Measurements from ENCODE around the gene TMEM106B. TPM values are rescaled to one million over a fixed set of nuclear protein-coding genes. Genes with fewer than 3 reads are reported as not detected.
A peak's percentile ranks its signal among the peaks of the same experiment; 100 is the strongest.
"Not testable (repeated sequence)": the region's sequence is repeated elsewhere in the genome, so short reads cannot be mapped to it uniquely, and the experiment has no call there.

Gene TMEM106B
- total RNA-seq (10 to 100 TPM; 30.8 to 45.9 (median 38.7) TPM), total RNA-seq (45.3 to 152 (median 73.6) reads per million in 29 experiments)
- total RNA-seq (2013): 64.4 TPM

DNA sequence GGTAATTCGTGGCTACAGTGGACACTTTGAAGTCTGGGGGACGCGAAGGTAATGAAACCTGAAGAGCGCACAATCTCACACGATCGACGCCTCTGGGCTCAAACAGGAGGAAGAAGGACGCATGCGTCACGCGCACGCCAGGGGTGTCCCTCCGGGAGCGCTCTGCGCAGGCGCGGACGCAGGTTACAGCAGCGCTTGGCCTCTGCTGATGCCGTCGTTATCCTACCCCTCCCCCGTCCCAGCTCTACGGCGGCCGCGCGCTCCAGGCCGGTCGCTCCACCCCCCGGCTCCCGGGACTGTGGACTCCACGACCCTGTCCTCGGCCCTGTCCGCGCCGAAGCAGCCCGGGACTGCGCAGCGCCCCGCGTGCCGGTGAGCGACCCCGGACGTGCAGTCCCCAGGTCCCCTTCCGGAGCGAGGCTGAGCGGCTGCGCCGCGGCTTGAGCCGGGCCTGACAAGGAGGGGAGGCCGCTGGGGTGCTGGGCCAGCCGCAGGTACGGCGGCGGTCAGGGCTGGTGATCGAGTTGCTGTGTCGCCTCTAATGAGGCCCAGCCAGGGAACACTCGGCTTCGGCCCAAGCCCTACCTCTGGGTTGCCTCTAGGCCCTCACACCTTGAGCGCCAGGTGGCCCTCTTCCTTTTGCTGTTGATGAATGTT, at the start of gene TMEM106B:
Gene TMEM106B (plus strand): TSS at position 241 of the 657 bp plus-strand sequence. CDS start 3,517 bp downstream, outside the sequence.
- DNase-seq: peak; percentile 89 to 99 (median 96)
- Histone ChIP-seq H3K36me3 (ENCODE audit: control insufficient read depth in 2 of 2, extremely low read depth in 1 of 2, insufficient read depth in 1 of 2, low read length in 1 of 2) (peaks cover 4 to 14% of the 10 kb centered on the region in 2 donors), H3K27ac (ENCODE audit: low read length) (peak within 1 kb of the TSS; percentile 99), H3K4me1 (ENCODE audit: control insufficient read depth in 1 of 2, extremely low read depth in 1 of 2, insufficient read depth in 2 of 2, low read length in 2 of 2) (peaks cover 14 to 18% of the 10 kb centered on the region in 2 experiments), H3K4me3 (ENCODE audit: control insufficient read depth in 1 of 2, extremely low read depth in 1 of 2, low read length in 1 of 2) (peak within 1 kb of the TSS; percentile 66 to 91), H3K9me3 (no peaks in the 10 kb centered on the region), H3K27me3 (replicated peaks in 1 of 2; ENCODE audit: control insufficient read depth in 2 of 2, extremely low read depth in 1 of 2, insufficient read depth in 2 of 2, low read length in 1 of 2) (no peaks in the 10 kb centered on the region)
- POLR2A ChIA-PET: interaction anchor here (0.5 to 1.1 kb wide), 11 partner anchors 9 to 1641 kb away, joined by 3 to 11 read pairs (median 3); no protein-coding TSS in a partner anchor
- peaks cover 44 to 48% (median 44%) of the 10 kb centered on the region in 3 donors for H3K4me1 Mint-ChIP-seq
- peaks cover 0 to 7% of the 10 kb centered on the region in 2 donors for H3K27me3 Mint-ChIP-seq
- H3K4me3 Mint-ChIP-seq: peak within 1 kb of the TSS; percentile 89 to 95 (median 94)
- H3K36me3 Mint-ChIP-seq: peaks cover 22% of the 10 kb centered on the region
- WGBS (ENCODE audit: insufficient coverage): under 1% methylated on average over 59 of the region's 62 CpGs
- H3K9me3 Mint-ChIP-seq: no peaks in the 10 kb centered on the region
- ATAC-seq (replicated peaks in 1 of 4): peak; percentile 89 to 93 (median 90)
- CTCF ChIA-PET: interaction anchor here (0.5 to 2.1 kb wide), 8 partner anchors 18 to 475 kb away, joined by 3 to 10 read pairs (median 4); no protein-coding TSS in a partner anchor
- peak within 1 kb of the TSS; percentile 97 for H3K27ac Mint-ChIP-seq

DNA sequence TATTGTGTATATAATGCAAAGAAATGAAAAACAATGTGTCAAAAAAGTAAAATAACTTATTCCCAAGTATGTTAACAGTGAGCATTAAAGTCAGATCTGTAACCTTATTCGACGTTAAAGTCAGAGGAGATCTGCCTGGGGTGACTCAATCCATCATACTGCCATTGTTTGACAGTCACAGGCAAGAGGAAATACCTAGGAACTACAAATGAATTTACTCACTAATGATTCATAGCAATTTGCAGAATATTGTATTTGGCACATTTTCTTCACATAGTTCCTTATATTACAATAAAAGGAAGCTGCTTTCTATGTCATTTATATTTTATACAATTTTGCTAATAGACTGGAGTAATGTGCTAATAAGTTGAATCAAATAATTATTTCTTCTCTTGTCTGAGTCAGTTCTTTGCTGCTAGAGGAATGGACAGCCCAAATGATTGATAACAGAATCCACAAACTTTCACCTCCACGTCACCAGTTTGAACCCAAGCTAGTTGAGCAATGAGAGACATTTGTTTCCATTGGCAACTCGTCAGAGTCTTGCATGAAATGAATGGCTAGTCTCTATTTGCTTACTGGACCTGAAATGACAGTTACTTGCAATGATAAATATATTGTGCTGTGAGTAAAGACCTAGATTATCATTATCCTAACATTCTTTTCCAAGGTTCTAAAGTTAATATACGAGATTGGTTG, 48.5 kb upstream of the TMEM106B start:
- ChIA-PET POLR2A (no interaction called here), CTCF (interaction anchor here in 1 of 2 donors (0.6 kb wide), 1 partner anchor 66 kb away, joined by 3 read pairs; no protein-coding TSS in a partner anchor)
- no peaks in the 10 kb centered on the region for H3K27me3 ChIP-seq (replicated peaks in 1 of 2; ENCODE audit: control insufficient read depth in 2 of 2, extremely low read depth in 1 of 2, insufficient read depth in 2 of 2, low read length in 1 of 2)
- H3K9me3 ChIP-seq: no peaks in the 10 kb centered on the region
- DNase-seq (no peak), ATAC-seq (replicated peaks in 1 of 4) (no peak)
- WGBS (ENCODE audit: insufficient coverage): no CpG with 5 or more reads among the region's 5 CpGs
- Mint-ChIP-seq H3K27me3 (no peaks in the 10 kb centered on the region), H3K36me3 (peaks cover 17% of the 10 kb centered on the region), H3K4me3 (no peak overlapping the region), H3K4me1 (peaks cover 0 to 4% (median 0%) of the 10 kb centered on the region in 3 donors), H3K9me3 (peaks cover 8 to 23% (median 15%) of the 10 kb centered on the region in 3 donors), H3K27ac (no peak overlapping the region)
- no peak overlapping the region for H3K4me3 ChIP-seq (ENCODE audit: control insufficient read depth in 1 of 2, extremely low read depth in 1 of 2, low read length in 1 of 2)
- no peaks in the 10 kb centered on the region for H3K4me1 ChIP-seq (ENCODE audit: control insufficient read depth in 1 of 2, extremely low read depth in 1 of 2, insufficient read depth in 2 of 2, low read length in 2 of 2)
- no peaks in the 10 kb centered on the region for H3K36me3 ChIP-seq (ENCODE audit: control insufficient read depth in 2 of 2, extremely low read depth in 1 of 2, insufficient read depth in 1 of 2, low read length in 1 of 2)
- H3K27ac ChIP-seq (ENCODE audit: low read length): no peak overlapping the region

DNA sequence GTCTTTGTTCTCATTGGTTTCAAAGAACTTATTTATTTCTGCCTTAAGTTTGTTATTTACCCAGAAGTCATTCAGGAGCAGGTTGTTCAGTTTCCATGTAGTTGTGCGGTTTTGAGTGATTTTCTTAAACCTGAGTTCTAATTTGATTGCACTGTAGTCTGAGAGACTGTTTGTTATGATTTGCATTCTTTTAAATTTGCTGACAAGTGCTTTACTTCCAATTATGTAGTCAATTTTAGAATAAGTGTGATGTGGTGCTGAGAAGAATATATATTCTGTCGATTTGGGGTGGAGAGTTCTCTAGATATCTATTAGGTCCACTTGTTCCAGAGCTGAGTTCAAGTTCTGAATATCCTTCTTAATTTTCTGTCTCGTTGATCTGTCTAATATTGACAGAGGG, 43.0 kb upstream of the TMEM106B start:
- Mint-ChIP-seq H3K36me3 (peaks cover 37% of the 10 kb centered on the region), H3K4me1 (peaks cover 26 to 31% (median 28%) of the 10 kb centered on the region in 3 donors), H3K9me3 (peaks cover 23 to 41% (median 26%) of the 10 kb centered on the region in 3 donors), H3K27ac (peak overlapping the region in 1 of 2 donors; percentile 53)
- H3K9me3 ChIP-seq; DNase-seq; H3K4me3 Mint-ChIP-seq; H3K4me3 ChIP-seq (ENCODE audit: control insufficient read depth in 1 of 2, extremely low read depth in 1 of 2, low read length in 1 of 2); H3K27ac ChIP-seq (ENCODE audit: low read length); H3K36me3 ChIP-seq (ENCODE audit: control insufficient read depth in 2 of 2, extremely low read depth in 1 of 2, insufficient read depth in 1 of 2, low read length in 1 of 2); POLR2A ChIA-PET; CTCF ChIA-PET; H3K27me3 Mint-ChIP-seq; H3K27me3 ChIP-seq (replicated peaks in 1 of 2; ENCODE audit: control insufficient read depth in 2 of 2, extremely low read depth in 1 of 2, insufficient read depth in 2 of 2, low read length in 1 of 2); ATAC-seq (replicated peaks in 1 of 4): not testable (repeated sequence)
- peaks cover 3 to 15% of the 10 kb centered on the region in 2 experiments for H3K4me1 ChIP-seq (ENCODE audit: control insufficient read depth in 1 of 2, extremely low read depth in 1 of 2, insufficient read depth in 2 of 2, low read length in 2 of 2)
- no CpG with 5 or more reads among the region's 3 CpGs for WGBS (ENCODE audit: insufficient coverage)

- POLR2A ChIA-PET: interaction anchor here in 1 of 2 donors (0.9 kb wide), 1 partner anchor 53 kb away, joined by 3 read pairs; no protein-coding TSS in a partner anchor
- Mint-ChIP-seq H3K4me1 (peaks cover 26 to 31% (median 28%) of the 10 kb centered on the region in 3 donors), H3K9me3 (peaks cover 23 to 37% (median 26%) of the 10 kb centered on the region in 3 donors), H3K27ac (peak overlapping the region; percentile 91 to 95), H3K4me3 (peak overlapping the region; percentile 41 to 64 (median 43)), H3K36me3 (peaks cover 37% of the 10 kb centered on the region)
- H3K27me3 Mint-ChIP-seq; H3K36me3 ChIP-seq (ENCODE audit: control insufficient read depth in 2 of 2, extremely low read depth in 1 of 2, insufficient read depth in 1 of 2, low read length in 1 of 2); CTCF ChIA-PET; H3K4me3 ChIP-seq (ENCODE audit: control insufficient read depth in 1 of 2, extremely low read depth in 1 of 2, low read length in 1 of 2); H3K9me3 ChIP-seq; H3K27me3 ChIP-seq (replicated peaks in 1 of 2; ENCODE audit: control insufficient read depth in 2 of 2, extremely low read depth in 1 of 2, insufficient read depth in 2 of 2, low read length in 1 of 2): not testable (repeated sequence)
- DNase-seq (peak; percentile 13 to 70 (median 44)), ATAC-seq (replicated peaks in 1 of 4) (peak; percentile 89 to 100 (median 98))
- Histone ChIP-seq H3K4me1 (ENCODE audit: control insufficient read depth in 1 of 2, extremely low read depth in 1 of 2, insufficient read depth in 2 of 2, low read length in 2 of 2) (peaks cover 3 to 15% of the 10 kb centered on the region in 2 experiments), H3K27ac (ENCODE audit: low read length) (peak overlapping the region; percentile 44)
- no CpG with 5 or more reads among the region's 6 CpGs for WGBS (ENCODE audit: insufficient coverage)
These were observed 40.9 kb upstream of the TMEM106B start for GRCh38 chr7:12169981-12170820.

GRCh38 chr7:12173671-12174070, 37.4 kb upstream of the TMEM106B start:
- Mint-ChIP-seq H3K9me3 (peaks cover 5 to 7% (median 7%) of the 10 kb centered on the region in 3 donors), H3K4me1 (peaks cover 26 to 31% (median 28%) of the 10 kb centered on the region in 3 donors), H3K27ac (no peak overlapping the region), H3K4me3 (no peak overlapping the region), H3K36me3 (peaks cover 10% of the 10 kb centered on the region), H3K27me3 (peaks cover 0 to 4% of the 10 kb centered on the region in 2 donors)
- Histone ChIP-seq H3K4me1 (ENCODE audit: control insufficient read depth in 1 of 2, extremely low read depth in 1 of 2, insufficient read depth in 2 of 2, low read length in 2 of 2) (peaks cover 3 to 15% of the 10 kb centered on the region in 2 experiments), H3K27me3 (replicated peaks in 1 of 2; ENCODE audit: control insufficient read depth in 2 of 2, extremely low read depth in 1 of 2, insufficient read depth in 2 of 2, low read length in 1 of 2) (no peaks in the 10 kb centered on the region), H3K9me3 (no peaks in the 10 kb centered on the region), H3K4me3 (ENCODE audit: control insufficient read depth in 1 of 2, extremely low read depth in 1 of 2, low read length in 1 of 2) (no peak overlapping the region), H3K27ac (ENCODE audit: low read length) (no peak overlapping the region), H3K36me3 (ENCODE audit: control insufficient read depth in 2 of 2, extremely low read depth in 1 of 2, insufficient read depth in 1 of 2, low read length in 1 of 2) (no peaks in the 10 kb centered on the region)
- POLR2A ChIA-PET: interaction anchor here in 1 of 2 donors (0.6 kb wide), 1 partner anchor 620 kb away, joined by 3 read pairs; no protein-coding TSS in a partner anchor
- CTCF ChIA-PET: no interaction called here
- no CpG with 5 or more reads among the region's 2 CpGs for WGBS (ENCODE audit: insufficient coverage)
- no peak for DNase-seq
- ATAC-seq (replicated peaks in 1 of 4): no peak

Measured in T-cell (primary cell).